Cortex of kidney (tissue), 1 donor: ENCODE data around the gene MMS19.
"Not testable (repeated sequence)": the region's sequence is repeated elsewhere in the genome, so short reads cannot be mapped to it uniquely, and the experiment has no call there.

Experiments used
- DNase-seq: peaks from one replicate; lab custom pipeline; 2025; lab: John Stamatoyannopoulos, UW

Gene MMS19

DNA sequence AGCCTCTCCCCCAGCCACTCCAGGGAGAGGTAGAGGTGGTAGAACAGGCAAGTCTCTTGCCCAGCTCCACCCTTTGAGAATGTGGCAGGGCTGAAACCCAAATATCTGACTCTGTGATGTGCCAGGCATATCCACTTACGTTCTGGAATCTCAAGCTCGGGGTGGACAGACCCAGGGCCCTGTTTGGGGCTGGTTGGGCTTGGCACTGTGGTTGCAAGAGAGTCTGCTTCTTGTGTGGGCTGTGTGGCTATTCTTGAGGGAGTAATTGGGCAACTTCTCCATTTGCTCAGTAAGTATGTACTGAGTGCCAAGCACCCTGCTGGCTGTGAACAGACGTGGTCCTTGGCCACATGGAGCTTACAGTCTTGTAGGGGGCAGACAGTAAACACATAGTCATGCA lies 5.2 kb upstream of the MMS19 start:
- DNase-seq: no peak

DNA sequence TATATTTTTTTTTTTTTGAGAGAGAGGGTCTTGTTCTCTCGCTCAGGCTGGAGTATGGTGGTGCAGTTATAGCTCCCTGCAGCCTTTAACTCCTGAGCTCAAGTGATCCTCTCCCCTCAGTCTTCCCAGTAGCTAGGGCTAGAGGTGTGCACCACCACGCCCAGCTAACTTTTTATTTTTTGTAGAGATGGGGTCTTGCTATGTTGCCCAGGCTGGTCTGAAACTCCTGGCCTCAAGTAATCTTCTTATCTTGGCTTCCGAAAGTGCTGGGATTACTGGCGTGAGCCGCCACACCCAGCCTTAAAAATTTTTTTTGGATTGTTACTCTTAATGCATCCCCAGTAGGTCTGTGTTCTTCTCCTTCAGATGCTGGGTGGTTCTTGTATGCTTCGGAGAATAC lies 4.7 kb upstream of the MMS19 start:
- no peak for DNase-seq

DNA sequence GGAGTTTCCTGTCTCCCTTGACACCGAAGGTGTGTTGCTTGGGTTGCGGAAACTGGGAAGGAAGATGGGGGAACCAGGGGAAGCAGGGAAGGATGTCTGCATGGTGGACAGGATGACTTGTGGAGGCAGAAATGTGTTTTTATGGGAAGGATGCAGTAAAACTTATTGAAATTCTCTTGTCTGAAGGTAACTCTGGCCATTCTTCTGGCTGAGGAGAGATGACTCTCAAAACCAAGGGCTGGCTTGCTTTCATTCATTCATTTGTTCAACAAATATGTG lies 2.0 kb upstream of the MMS19 start:
- no peak for DNase-seq

DNA sequence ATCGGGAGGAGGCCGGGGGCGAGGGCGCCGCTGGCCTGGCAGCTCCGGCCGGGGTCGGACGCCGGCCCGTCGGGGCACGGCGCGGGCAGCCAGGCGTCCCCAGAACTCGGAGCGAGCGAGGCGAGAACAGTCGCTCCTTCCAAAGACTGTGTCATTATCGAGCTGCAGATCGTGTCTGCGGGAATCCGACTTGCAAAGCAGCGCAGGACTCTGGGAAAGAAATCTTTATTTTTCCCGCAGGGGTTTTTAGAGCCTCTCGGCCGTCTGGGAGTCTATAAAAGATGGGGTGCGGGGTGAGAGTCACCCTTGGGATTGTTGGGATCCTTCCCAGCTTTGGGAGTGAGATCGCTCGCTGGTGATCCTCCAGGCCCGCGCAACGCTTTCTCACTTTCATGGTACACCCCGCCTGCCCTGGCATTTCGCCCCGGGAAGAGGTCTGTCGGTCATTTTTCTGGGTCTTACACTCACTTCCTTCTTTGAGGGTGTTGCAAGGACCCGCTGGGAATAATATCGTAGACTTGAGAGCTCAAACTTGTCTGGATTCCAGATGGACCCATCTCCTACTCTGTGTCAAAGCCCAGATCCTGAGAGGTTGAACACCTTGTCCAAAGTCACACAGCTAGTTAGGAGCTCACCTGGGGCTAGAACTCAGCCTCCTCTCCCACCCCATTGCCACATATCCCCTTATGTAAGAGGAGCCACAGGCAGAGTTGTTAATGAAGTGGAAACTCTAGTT lies 1.5 kb upstream of the MMS19 start:
- DNase-seq: no peak

DNA sequence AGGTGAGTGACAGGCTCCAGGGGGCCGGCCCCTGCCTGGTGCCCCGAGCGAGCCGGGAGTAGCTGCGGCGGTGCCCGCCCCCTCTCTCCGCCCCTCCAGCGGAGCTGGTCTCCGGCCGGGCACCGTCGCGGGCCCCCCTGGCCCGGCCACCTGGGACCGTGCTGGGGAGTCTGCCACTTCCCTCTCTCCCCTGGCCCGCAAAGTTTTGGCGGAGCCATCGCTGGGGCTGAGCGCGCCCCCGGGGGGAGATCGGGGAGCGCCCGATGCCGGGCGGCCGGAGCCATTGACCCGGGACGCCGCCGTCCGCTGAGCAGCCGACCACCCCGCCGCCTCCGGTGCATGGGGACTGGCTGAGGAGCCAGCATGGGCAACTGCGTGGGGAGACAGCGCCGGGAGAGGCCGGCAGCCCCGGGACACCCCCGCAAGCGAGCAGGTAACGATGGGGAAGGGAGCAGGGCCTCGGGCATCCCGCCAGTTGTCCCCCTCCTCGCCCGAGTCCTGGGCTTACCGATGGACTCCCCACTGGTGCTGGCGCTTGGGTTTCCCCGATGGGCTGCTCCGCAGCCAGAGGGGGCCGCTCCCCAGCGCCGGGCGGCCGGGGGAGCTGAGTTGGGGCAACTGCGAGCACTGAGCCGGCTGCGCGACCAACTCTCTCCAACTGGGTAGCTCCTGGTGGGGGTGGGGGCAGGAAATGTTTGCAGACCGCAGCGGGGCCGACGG lies 779 bp upstream of the MMS19 start, which contains the start of gene UBTD1:
Gene UBTD1 (plus strand): TSS at position 84 of the 720 bp plus-strand sequence. CDS start 280 bp downstream, at position 364.
- DNase-seq: no peak

DNA sequence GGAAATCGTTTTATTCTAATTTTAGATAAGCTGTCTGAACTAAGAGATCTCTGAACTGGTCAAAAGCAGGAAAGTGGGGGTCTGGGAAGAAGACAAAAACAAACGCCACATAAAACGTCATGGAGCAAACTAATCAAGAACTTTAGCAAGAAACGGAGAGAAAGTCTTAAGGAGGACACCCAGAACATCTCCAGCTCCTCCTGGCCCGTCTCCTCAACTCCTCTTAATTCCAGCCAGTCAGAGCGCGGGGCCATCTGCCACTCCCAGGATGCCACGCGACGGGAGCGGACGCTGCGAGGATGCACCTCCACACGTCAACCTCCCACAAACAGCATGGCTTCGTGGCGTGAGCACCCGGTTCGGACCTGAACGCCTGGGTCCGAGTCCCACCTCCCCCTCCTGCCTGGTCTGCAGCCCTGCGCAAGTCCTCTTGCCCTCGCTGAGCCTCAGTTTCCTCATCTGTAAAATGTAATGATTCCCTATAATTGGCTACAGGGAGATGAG lies 598 bp downstream of the MMS19 start:
- DNase-seq: no peak

DNA sequence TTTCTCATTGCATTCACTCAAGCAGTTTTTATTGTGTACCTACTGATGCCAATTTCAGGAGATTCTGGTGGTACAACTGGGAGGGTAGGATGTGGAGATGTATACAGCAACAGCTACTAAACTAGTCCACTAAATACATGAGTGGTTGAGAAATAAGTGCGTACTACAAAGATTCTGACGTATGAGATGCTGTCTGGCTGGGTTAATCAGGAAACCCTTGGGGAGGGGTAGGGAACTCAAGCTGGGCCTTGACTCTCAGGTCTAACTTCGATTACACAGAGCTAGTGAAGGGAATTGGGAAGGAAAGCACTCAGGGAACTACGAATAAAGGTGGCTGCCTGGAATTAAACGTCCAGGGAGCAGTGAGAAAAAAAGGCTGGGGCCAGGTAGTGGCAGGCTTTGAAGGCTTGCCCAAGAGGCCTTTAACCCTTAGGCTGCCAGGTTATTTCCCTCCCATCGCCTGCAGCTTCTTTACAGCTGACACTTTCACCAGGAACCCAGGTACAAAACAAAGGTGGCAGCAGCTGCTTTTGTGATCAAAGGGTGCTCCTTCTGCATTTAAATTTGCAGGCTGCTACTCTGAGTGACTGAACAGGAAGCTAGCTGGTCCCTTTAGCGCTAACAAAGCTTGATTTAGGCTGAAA lies 3.2 kb downstream of the MMS19 start:
- DNase-seq: no peak

DNA sequence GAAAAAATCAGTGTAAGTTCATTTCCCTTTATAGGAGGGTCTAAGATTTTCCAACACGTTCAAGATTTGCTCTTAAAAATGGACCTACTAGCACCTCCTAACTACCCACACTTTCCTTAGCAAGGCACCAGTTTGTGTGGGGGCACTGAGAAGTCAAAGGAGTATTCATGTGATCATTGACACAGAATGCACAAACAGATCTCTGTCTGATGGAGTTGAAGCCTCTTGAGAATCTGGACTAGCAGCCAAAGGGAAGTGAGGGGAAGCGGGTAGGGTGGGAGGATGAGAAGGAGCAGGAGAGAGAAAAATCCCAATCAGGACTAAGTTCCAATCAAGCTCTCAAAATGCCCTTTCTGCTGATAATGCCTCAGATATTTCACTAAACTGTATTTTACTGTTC lies 4.1 kb downstream of the MMS19 start:
- DNase-seq: no peak

DNA sequence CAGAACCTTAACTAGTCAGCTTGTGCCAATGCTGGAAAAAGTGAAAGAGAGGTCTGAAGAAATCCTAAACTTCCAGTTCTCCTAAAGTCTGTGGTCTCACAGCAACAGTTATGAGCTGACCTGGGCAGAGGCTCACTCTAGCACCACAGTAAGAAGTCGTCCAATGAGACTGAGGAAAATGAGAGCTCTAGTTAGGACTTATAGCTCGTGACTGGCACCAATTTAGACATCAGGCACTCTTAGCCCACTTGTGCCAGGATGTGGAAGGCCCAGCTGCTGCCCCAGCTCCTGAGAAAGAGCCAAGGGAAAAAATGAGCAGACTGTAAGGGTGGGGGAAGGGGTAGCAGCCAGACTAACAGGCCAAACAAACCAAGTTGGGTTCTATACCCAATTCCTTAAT lies 7.6 kb downstream of the MMS19 start:
- no peak for DNase-seq

DNA sequence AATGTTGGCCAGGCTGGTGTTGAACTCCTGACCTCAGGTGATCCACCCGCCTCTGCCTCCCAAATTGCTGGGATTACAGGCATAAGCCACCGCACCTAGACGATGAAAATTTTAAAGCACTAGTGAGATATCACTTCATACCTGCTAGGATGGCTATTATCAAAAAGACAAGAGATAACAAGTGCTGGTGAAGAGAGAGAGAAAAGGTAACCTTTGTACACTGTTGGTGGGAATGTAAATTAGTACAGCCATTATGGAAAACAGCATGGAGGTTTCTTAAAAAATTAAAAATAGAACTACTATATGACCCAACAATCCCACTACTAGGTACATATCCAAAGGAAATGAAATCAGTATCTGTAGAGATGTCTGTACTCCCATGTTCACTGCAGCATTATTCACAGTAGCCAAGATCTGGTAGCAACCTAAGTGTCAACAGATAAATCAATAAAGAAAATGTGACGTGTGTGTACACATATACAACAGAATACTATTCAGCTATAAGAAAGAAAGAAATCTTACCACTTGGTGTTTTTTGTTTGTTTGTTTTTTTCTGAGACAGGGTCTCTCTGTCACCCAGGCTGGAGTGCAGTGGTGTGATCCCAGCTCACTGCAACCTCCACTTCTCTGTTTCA lies 12.5 kb downstream of the MMS19 start:
- no peak for DNase-seq

DNA sequence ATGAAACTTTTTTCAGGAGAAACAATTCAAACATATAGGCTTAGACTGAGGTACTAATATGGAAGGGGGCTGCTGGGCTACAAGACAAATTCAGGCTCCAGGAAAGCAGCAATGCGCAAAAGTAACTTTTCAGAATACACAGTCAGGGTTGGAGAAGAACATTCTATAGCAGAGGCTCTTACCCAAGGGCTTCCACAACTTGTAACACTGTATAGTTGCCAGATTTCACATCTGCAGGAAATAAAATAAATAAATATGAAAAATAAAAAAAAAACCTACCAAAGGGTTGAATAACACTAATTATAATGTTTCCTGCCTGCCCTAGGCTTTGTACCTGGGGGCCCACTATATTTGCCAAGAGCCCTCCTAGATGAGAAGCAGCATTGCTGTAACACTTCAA lies 14.3 kb downstream of the MMS19 start:
- no peak for DNase-seq

DNA sequence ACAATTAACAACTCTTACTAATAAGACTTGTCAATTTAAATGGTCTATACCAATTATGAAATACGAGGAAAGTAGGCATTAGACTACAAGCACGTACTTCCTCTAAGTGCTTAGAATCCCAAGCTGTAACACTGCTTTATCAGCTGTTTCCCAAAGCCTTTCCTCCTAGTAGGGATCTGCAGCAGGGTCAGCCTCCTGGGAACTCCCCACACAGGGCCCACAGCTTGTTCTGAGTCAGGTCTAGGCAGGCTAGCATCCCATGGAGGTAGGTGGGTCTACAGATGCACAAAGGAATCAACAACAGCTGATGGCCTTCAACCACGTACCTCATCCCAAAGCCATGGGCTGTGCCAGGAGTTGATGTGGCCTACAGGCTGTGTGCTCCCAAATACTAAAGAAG lies 14.7 kb downstream of the MMS19 start:
- no peak for DNase-seq

DNA sequence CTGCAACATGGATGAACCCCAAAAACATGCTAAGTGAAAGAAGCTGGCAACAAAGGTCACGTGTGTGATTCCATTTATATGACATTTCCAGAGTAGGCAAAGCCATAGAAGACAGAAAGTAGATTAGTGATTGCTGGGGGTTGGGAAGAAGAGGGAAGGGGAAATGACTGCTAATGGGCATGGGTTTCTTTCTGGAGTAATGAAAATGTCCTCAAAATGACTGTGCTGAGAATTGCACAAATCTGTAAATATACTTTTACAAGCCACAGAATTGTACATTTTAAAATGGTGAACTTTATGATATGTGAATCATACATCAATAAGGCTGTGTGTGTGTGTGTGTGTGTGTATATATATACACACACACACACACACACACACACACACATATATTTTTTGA lies 15.8 kb downstream of the MMS19 start:
- DNase-seq: no peak

DNA sequence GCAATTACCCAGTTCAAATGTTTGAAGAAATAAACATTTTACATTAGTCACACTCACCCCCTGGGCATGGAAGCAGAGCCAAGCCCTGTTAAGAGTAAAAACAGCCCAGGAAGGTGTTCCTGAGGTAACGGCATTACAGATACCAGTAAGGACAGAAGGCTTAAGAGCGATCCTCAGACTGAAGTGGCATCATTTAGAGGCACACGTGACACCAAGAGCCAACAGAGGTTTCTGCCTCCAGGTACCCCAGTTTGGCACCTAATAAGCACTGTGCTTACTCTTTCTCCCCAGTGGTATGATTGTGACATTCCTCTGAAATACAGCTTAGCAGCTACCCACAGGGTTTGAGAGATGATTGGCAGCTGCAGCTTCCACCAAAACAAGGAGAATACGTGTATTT lies 17.2 kb downstream of the MMS19 start:
- DNase-seq: no peak

DNA sequence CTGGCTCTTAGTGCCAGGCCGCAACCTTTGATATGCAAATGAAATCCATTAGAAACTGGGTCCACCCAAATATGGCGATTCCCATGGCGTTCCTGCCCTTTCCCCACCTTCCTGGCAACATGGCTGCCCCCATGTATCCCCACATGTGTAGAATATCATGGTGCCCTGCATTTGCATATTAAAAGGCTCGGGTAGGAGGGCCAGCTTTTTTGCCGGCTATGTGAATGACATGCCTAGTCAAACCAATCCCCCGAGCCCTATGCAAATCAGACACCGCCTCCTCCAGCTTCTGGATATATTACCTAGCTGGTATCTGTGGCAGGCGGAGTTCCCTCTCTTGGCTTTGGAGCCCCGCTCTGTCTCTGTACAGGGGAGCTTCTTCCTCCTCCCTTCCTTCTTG lies 18.3 kb downstream of the MMS19 start:
- DNase-seq: no peak

DNA sequence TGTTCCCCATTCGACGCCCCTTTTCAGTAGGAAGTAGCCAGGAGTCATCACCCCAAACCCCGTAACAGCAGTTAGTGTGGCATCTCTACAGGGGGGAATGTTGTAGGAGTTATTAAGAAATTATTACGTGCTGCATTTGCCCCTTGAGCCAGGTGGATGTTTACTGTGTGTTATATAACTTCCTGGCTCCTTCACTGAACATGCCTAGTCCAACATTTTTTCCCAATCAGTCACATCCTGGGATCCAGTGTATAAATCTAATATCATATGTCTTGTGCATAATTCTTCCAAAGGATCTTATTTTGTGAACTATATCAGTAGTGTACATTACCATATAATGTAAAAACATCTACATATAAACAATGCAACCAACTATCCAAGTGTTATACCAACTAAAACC lies 18.8 kb downstream of the MMS19 start:
- DNase-seq: not testable (repeated sequence)

DNA sequence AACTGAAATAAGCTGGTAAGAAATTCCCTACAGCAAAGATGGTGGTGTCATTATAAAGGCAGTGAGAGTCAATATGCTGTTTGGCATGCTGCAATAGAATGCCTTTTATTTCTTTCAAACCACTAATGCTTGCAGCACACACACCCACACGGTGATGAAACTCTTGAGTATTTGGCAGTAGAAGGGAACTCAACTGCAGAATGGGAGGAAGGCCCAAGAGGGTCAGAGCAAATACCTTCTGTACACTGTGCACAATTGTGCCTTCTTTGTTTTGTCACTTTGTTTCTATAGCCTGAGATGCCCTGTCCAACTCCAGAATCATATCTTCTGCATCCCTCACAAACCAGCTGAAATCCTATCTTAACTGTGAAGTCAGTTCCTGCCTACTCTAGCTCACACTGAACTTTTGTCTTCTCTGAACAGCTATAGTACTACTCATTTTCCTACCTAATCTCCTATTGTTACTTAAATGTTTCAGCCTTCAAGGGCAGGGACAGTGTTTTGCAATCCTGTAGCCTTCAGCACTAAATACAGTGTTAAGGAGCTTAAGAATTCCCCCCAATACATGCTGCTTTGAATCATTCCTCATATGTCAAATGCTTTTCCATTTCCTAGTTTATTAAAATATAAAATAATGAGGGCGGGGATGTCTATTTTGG lies 22.2 kb downstream of the MMS19 start:
- DNase-seq: no peak

DNA sequence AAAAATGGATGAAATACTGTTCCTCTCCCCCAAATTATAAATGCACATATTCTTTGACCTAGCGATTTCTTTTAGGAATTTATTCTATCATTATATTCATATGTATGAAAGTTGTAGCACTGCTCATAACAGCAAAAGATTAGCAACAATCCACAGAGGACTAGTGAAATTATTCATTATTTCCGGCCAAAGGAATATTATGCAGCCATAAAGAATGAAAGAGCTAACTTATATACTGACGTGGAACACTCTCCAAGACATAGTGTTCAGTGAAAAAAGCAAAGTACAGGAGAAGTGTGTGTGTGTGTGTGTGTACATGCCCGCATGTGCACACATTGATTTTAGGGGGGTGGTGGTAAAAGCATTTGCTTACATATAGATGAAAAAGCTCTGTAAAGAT lies 23.3 kb downstream of the MMS19 start:
- DNase-seq: no peak

DNA sequence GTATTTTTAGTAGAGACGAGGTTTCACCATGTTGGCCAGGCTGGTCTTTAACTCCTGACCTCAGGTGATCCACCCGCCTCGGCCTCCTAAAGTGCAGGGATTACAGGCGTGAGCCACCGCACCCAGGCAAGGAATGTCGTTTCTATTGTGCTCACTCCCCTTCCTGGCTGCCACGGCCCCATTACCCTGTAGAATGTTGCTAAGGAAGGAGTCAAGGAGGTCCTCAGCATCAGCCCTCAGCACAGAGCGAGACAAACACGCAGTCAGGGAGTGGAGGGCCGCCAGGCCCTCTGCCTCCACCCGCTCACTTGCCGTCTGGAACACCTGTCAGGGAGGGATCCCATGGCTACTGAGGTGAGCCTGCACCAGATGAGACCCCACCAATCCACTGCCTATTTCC lies 29.4 kb downstream of the MMS19 start:
- not testable (repeated sequence) for DNase-seq

DNA sequence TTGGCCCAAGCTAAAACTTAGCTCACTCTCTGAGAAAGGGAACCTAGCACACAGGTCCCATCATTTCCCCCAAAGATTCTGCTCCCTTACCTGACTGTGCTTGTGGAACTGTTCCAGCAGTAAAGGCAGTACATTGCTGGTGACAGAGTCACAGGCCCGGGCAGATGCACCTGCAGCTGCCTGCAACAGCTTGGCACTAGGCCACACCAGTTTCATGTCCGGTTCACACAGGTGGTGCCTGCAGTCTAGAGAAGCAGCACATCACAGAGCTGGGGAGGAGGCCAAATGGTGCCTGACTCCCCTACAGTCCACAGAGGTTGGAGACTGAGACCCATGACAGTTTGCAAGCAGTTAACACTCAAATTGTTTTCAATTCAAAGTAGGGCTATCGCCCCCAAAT lies 30.1 kb downstream of the MMS19 start:
- no peak for DNase-seq

DNA sequence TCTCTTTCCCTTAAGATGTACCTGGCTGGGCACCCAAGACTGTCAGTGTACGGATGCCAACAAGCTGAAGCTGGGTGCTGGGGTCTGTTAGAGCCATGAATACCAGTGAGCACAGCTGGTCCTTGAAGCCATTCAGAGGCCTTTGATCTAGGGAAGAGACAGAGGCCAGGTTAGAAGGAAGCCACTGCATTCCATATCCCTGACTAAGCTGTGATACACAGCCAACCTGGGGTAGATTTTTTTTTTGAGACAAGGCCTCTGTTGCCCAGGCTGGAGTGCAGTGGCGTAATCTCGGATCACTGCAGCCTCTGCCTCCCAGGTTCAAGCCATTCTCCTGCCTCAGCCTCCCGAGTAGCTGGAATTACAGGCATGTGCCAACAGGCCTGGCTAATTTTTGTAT lies 31.5 kb downstream of the MMS19 start:
- DNase-seq: no peak

DNA sequence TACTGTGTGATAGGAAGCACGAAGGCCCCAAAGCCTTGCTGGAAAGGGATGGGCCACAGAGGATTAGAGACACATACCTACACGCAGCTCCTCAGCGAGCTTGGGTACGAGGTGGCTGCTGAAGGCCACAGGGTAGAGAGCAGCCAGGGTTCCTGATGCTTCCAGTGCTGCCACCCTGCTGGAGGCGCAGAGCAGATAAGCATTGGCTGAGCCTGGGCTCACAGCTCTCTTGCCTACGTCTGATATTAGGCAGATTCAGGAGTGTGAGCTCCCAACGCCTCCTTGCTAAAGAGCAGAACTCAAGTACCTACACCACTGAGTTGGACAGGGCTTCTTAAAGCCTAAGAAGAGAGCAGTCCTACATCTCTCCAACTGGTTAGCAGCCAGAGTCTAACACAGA lies 32.2 kb downstream of the MMS19 start:
- no peak for DNase-seq
